ENCODE measurements around the gene FAM89B.

FAM89B gene

DNA sequence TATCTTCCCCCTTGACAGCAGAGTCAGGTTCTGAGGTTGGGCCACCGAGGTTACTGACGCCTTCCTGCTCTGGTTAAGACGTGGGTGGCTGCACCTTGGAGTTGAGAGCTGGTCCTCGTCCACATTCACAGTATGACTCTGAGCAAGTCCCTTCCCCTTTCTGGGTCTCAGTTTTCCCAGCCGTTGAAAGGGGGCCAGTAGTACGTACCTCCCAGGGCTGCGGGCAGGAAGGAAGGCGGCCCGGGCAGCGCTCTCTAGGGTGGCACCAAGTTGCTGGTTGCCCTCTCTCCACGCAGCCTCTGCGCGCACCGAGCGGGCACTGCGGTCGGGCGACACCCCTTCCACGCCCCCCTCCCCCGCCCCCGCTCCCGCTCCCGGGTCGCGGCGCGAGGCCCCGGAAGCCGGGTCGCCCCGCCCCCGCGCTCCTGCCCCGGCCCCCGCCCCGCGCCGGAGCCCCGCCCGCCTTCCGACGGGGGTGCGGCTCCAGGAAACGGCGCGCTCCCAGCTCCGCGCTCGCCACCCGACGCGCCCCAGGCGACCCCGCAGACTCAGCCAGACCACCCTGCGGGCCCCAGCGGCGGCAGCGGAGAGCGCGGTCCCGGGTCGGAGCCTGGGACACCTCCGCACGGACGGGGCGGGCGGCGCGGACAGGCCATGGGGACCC lies 3.4 kb downstream of the FAM89B start, which contains the start of gene EHBP1L1:
EHBP1L1 (plus strand) TSS at position 486 of the 664 bp plus-strand sequence. CDS start 250 bp downstream, outside the sequence.
- no peak for DNase-seq

DNA sequence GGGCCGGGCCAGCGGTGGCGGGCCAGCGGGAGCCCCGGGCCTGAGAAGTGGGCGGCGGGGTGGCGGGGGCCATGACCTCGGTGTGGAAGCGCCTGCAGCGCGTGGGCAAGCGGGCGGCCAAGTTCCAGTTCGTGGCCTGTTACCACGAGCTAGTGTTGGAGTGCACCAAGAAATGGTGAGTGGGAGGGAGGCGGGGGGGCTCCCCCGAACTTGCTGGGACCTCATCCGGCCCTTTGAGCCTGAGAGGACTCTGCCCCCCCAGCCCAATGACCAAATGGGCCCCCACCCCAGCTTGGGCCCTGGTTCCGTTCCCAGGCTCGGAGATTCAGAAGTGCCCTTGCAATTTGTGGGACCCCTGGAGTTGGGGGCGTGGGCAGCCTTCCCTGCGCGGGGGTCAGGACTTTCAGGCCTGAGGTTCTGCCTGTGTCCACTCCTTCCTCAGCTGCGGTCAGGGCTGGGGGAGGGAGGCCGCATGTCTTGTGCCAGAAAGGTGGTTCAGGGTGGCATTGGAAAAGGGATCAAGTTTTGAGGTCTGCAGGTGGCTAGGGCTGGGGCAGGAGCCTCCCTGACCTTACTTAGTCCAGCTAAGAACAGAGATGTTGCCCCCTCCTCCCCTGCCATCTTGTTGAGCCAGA lies 4.0 kb downstream of the FAM89B start:
- no peak for DNase-seq

DNA sequence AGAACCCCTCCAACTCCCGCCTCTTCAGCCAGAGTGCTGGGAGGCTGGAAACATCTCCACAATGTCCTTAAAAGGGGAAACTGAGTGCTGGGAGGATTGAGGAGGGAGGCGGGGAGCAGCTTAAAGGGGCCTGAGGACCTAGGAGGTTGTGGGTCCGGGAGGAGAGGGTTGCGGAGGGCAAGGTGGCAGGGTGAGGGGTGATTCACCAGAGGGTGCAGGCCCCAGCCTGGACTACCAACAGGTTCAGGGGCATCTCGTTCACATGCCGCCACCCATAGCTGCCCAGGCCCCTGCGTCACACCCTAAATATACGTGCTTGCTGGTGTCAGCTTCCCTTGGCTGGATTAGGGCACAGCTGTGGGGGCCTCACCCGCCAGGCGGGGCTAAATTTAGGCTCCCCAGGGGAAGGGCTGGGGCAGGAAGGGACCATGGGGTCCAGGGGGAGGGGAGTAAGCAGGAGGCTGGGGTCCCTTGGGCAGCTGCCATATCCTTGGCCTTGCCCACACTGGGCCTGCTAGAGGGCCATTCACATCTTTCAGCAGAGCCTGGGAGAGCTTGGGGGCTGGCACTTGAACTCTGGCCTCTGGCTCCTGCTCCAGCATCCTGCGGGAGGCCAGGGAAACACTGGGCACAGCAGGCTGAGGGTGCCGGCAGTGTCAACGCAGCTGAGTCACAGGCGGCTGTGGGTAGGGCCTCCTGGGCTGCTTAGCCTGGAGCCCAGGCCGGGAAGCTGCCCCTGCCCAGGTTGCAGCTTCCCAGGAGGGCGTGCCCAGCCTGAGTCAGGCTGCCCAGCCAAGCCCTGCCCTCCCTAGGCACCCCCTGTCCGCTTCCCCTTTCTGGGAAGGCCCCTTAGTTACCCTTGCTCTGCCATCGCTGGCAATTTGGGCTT lies 4.8 kb downstream of the FAM89B start:
- DNase-seq: no peak

DNA sequence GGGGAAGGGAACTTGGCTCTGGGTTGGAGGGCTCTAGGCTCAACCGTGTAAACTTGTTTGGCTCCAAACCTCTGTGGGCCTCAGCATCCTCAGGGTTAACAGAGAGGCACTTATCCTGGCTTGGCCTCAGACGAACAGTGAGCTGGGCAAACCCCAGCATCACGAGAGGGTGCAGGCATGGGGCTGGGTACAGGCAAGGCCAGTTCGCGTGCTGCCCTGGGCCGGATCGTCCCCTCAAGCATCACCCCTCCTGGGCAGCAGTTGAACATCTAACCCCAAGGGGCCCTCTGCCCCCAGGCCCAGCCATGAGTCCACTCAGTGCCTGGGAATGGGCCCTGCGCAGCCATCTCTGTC lies 5.4 kb downstream of the FAM89B start:
- DNase-seq: no peak

DNA sequence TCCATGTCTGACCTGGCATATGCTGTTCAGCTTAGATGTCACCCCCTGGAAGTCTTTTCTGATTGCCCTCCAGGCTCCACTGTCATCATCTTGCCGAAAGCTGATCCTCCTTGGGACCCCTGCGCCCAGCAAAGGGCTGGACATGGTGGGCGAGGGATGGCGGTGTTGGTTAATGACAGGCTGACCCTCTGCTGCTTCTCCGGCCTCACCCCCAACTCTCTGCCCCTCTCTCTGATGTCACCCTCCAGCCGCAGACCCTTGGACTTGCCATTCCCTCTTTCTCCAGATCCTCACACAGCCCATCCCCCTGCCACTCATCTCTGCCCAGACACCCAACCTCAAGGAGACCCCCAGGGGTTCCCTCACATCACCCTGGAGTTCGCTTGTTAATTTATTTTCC lies 5.8 kb downstream of the FAM89B start:
- no peak for DNase-seq

DNA sequence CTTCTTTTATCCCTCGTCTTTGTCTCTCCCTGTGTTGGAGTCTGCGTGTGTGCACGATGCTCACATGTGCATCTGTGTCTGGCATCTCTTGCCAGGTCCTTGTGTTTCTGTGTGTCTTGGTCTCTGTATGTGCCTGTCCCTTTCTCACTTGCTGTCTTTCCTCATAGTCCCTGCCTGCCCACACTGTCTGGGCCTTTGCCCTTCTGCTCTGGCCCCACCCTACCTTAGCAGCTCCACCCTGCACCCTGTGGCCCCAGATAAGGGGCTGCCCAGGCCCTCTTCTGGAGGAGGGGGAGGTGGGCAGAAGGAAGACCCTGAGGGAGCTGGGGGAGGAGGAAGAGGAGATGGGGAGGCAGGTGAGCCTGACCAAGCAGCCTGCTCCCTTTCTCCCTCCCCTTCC lies 6.3 kb downstream of the FAM89B start:
- no peak for DNase-seq

DNA sequence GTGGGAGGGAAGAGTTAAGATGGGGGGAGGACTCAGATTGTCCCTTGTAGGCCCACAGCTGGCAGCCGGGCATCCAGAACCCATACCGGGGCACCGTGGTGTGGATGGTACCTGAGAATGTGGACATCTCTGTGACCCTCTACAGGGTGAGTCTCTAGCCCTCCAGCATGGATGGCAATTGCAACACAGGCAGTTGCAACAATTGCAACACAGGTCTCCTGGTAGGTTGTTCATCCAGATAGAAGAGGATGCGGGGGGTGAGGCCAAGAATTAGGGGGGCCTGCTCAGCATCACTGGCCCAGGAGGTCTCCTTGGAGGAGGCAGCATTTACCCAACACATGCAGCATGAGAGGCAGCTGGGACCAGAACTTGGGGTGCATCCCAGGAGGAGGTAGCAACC lies 7.0 kb downstream of the FAM89B start:
- no peak for DNase-seq

DNA sequence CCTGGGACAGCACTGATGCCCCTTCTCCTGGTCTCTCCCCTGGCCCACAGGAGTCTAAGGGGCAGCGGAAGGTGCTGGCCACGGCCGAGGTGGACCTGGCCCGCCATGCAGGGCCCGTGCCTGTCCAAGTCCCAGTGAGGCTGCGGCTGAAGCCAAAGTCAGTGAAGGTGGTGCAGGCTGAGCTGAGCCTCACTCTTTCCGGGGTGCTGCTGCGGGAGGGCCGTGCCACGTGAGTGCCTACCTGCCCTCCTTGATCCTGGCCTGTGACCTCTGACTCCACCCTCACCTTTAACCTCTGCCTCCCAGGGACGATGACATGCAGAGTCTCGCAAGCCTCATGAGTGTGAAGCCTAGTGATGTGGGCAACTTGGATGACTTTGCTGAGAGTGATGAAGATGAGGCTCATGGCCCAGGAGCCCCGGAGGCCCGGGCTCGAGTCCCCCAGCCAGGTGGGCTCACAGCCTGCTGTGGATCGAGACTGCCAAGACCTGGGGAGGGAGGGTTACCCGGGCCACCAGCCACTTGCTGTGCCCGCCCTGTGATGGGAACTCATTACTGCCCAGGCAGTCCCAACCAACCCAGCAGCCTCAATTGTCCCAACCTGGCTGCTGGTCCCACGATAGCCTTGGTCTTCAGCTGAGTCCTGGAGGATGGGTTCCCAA lies 7.8 kb downstream of the FAM89B start:
- DNase-seq: no peak

DNA sequence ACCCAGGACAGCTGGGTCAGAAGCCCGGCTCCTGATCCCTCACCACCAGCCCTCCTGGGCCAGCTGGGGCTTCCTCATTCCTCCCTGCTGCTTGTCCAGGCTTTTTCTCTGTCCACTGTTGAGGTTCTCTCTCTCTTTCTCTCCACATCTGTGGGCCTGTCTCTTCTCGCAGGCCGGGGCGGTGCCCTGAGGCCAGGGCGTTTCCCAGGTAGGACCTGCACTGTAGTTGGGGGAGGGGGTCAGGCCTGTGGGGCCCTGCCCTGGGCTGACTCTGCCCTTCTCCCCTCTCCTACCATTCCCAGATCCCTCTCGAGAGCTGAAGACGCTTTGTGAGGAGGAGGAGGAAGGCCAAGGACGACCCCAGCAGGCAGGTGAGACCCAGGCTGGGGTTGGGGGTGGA lies 8.4 kb downstream of the FAM89B start:
- DNase-seq: no peak

DNA sequence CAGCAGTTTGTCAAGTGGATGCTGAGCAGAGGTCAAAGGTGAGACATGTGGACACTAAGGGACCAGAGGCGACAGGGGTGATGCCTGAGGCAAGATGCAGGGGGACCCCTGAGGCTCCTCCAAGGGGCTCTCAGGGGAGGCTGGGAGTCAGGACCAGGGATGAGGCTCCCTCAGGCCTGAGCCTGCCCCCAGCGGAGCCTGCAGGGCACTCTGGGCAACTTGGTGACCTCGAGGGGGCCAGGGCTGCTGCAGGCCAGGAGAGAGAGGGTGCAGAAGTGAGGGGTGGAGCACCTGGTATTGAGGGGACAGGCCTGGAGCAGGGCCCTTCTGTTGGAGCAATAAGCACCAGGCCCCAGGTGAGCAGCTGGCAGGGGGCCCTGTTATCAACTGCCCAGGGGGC lies 9.6 kb downstream of the FAM89B start:
- no peak for DNase-seq

DNA sequence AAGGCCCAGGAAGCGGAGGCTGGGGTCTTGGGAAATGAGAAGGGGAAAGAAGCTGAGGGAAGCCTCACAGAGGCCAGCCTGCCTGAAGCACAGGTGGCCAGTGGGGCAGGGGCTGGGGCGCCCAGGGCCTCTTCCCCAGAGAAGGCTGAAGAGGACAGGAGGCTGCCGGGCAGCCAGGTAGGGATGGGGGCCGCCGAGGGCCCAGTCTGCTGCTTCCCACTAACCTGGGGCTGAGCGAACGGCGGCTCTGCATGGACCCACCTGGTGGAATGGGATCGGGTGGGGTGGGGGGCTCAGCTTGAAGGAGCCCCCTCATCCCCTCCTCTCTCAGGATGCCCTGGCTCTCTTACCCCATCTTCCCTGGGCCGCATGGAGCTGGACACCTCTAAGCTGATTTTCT lies 11.3 kb downstream of the FAM89B start:
- no peak for DNase-seq

DNA sequence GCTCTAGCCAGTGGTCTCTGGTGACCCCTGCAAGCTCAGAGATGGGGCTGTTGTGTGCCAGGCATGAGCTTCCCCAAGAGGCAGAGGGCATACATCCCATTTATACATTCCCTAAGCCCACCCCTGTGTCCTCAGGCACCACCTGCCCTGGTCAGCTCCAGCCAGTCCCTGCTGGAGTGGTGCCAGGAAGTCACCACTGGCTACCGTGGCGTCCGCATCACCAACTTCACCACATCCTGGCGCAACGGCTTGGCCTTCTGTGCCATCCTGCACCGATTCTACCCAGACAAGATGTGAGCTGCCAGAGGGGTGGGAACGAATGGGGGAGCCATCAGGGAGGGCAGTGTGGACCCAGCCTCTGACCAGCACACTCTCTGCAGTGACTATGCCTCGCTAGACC lies 11.8 kb downstream of the FAM89B start:
- no peak for DNase-seq

DNA sequence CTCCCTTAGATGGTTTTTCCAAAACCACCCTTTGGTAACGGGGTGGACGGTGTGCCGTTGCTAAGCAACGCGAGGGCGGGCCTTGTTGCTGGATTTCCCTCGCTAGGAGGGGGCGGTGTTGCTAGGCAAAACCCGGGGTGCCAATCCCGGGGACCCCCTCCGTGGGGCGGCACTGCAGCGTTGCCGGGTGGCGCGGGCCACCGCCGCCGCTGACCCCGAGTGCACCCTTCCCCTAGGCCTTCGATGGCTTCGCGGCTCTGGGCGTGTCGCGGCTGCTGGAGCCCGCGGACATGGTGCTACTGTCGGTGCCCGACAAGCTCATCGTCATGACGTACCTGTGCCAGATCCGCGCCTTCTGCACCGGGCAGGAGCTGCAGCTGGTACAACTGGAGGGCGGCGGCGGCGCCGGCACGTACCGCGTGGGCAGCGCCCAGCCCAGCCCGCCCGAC lies 12.4 kb downstream of the FAM89B start:
- no peak for DNase-seq

DNA sequence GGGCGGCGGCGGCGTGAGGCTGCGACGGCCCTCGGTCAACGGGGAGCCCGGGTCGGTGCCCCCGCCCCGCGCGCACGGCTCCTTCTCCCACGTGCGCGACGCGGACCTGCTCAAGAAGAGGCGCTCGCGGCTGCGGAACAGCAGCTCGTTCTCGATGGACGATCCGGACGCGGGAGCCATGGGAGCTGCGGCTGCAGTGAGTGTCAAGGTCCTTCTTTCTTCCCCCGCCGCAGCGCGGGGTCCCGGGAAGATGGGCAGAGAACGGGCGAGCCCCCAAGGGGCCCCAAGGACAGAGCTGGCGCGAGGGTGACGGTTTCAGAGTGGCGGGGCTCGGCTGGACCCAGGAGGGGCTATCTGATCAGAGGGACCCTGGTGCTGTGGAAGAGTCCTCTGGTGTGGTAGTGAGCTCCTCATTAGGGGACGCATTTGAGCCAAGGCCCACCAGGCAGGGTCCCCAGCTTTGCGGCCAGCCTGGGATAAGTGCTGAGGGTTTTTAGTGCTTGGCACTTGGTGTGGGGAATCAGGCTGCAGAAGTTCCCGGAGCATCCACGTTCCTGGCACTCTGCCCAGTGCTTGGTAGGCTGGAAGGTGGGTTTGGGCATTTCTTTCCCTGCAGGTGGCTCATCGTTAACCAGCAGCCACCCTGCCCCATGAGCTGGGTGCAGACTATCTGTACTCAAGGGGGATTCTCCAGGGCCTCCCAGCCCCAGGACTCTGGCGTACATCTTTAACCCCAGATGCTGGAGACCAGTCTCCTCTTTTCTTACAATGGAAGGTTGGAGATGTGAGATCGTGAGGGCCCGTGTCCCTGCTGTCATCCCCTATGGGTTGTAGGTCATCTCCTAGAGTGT lies 13.3 kb downstream of the FAM89B start:
- DNase-seq: no peak

DNA sequence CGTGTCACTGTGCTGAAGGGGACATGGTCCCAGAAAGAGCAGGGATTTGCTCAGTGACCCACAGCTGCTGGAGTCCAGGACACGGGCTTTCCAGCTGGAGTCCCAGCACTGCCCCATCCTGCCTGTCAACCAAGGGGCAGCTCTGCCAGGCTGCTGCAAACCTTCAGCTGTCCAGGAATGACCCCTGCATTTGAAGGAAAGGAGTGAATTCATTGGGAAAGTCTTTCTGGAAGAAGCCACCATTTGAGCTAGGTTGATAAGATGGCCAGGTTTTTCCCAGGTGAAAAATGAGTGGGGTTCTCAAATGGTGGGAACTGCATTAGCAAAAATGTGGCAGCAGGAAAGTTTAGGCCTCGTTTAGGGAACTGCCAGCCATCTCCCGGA lies 13.9 kb downstream of the FAM89B start:
- DNase-seq: no peak

DNA sequence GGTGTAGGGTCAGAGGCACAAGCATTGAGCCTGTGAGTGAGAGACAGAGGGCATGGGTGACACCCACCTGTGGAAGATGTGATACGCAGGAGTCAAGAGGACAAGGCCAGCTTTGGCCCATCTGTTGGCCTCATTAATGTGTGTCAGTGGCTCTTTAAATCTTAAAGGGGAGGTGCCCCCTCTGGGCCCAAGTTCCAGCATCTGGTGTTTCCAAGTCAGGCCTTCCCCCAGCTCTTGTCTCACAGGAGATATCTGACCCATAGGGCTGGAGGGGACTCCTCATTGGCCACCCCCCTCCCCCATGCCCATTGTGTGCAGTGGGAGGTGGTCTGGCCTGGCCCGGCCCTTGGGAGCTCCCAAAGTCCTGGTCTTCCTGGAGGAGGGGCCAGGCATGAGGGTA lies 14.3 kb downstream of the FAM89B start:
- no peak for DNase-seq

DNA sequence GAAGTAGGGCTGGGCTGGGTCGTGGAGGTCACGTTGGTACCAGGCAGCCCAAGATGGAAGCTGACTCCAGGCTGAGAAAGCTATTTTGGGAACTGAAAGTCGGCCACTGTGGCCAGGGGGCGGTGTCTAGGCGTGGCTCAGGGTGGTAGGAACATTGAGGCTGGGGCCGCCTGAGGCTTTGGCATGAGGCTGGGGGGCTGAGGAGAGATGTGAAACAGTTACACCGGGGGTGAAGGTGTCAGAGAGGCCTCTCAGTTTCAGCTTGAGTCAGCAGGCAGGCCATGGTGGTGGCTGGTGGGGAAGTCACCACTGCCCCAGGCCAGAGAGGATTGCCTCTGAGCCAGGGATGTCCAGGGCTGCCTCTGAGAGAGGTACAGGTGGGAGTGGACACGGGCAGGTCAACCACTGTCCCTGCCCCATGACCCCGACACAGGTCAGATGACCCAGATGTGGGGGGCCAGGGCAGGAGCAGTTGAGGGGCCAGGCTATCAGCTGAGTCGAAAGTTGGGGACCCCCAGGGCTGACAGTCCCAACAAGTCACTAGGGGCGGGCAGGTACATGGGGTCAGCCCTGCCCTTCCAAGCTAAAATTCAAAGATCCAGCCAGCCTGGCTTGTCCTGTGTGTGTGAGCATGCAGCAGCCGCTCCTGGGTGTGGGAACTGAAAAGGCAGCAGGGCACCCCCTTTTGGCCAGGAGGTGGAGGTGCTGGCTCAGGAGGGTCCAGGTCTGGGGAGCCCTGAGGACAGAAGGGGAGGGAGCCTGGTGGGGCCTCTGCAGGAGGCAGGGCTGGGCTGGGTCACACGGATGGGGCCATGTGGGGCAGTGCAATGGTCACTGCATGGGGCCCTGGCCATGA lies 16.1 kb downstream of the FAM89B start:
- peak; percentile 13 for DNase-seq

DNA sequence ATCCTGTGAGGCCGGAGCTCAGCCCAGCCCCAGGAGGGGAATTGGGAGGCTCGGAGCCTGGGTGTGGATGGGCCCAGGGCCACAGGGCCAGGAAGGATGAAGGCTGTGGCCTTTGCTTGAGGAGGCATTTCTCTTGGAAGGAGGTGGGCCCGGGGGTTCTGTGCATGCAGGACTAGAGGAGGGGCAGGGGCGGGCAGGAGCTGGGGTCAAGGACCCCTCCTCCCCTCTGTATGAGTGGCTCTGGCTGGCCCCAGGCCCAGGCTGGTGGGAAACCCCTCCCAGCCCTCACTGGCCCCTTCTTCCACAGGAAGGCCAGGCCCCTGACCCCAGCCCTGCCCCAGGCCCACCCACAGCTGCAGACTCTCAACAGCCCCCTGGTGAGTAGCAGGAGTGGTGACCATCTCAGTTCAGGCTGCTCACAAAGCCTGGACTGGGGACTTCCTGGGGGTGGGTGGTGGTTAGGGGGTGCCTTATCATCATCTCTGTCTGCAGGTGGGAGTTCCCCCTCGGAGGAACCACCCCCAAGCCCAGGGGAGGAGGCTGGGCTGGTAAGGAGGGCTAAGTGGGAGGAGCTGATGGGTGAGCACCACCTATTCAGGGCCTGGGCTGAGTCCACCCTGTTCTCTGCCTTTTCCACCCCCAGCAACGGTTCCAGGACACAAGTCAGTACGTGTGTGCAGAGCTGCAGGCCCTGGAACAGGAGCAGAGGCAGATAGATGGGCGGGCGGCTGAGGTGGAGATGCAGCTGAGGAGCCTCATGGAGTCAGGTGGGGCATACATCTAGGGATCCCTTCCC lies 17.3 kb downstream of the FAM89B start:
- DNase-seq: no peak

DNA sequence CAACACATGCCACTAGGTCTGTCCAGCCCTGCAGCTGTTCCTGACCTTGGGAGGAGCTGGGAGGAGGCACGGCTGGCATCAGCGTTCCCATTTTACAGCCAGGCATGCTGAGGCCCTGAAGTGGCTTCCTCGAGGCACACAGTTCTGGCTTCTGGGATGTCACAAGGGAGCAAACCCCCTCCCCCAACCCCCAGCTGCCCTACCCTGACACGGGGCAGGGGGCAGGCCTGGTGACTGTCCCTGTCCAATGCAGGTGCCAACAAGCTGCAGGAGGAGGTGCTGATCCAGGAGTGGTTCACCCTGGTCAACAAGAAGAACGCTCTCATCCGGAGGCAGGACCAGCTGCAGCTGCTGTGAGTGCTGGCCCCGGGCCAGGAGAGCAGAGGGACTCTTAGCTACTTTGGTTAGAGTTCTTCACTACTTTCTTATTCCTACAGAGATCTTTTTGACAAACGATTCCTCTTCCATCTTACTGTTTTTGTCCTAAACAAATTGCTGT lies 18.0 kb downstream of the FAM89B start:
- no peak for DNase-seq
